ENCODE data around the gene RNASE3.
A peak's percentile ranks its signal among the peaks of the same experiment; 100 is the strongest.
"Not testable (repeated sequence)": the region's sequence is repeated elsewhere in the genome, so short reads cannot be mapped to it uniquely, and the experiment has no call there.

Gene RNASE3

GRCh38 chr14:20919038-20919756 is 28.0 kb downstream of the RNASE3 start:
- DNase-seq (ENCODE audit: low read depth): not testable (repeated sequence)

GRCh38 chr14:20923766-20924297 is 32.6 kb downstream of the RNASE3 start:
- DNase-seq (ENCODE audit: low read depth): not testable (repeated sequence)

GRCh38 chr14:20934148-20934762 is 43.1 kb downstream of the RNASE3 start:
- peak; percentile 13 for DNase-seq (ENCODE audit: low read depth)

DNA sequence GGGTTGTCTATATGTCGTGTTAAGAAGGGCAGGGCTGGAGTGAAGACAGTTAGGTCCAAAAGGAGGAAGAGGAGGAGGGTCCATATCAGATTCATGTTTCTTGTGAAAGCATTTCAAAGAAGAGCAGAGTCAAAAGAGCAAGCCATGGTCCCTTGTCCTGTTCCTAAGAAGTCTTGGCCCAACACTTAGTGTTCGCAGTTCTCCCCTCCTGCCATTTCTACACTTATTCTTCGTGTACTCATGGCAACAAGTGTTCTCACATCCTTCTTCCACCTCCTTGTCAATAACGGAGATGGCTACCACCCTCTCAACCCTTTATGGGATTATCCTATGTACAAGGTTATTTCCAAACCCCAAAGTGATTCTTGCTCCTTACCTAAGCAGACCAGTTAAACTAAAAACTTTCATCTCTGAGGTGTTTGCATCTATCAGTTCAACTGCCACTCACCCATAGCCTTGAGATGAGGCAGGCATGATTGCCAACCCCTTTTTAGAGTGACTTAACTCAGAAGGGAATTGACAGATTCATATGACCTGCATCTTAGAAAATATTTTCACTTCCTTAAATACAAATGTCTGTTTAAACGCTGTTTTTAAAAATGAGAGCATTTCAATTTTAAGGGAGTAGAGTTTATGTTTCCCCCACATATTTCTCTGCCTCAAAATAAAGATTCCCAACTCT is 44.3 kb downstream of the RNASE3 start:
- DNase-seq (ENCODE audit: low read depth): no peak

Data from activated T-cell treated with anti-CD3 and anti-CD28 coated beads for 1 hour (primary cell).